Lung (tissue), 12 donors: ENCODE measurements around the gene ROBO1. TPM values are rescaled to one million over a fixed set of nuclear protein-coding genes. Genes with fewer than 3 reads are reported as not detected.
A peak's percentile ranks its signal among the peaks of the same experiment; 100 is the strongest.

Experiments
- ATAC-seq: fragments of 200-7000 bp; cut with Tn5 transposase; one replicate; pipeline ENCODE4 v1.9.1; 2020; ENCODE audit warnings: moderate number of reproducible peaks; ENCODE audit not compliant: insufficient read depth, low FRiP score
- DNase-seq, 3 donors: peaks; one replicate each; pipeline ENCODE4 v3.0.0-alpha.2; 2013 to 2017
- H3K27ac ChIP-seq, 2 donors: one replicate each; pipeline ENCODE4 v1.5.1; 2013; ENCODE audit warnings: mild to moderate bottlenecking in 2 of 2, moderate library complexity in 2 of 2, control low read depth in 1 of 2, inconsistent platforms in 1 of 2, low read depth in 1 of 2, low read length in 1 of 2
- H3K27me3 ChIP-seq, 3 donors: one replicate each; pipeline ENCODE4 v1.5.1; 2013; ENCODE audit warnings: low read length in 2 of 3; ENCODE audit not compliant: control insufficient read depth in 3 of 3, insufficient read depth in 3 of 3
- H3K36me3 ChIP-seq, 4 donors: one replicate each; pipeline ENCODE4 v1.5.1; 2013; ENCODE audit warnings: low read length in 4 of 4, mild to moderate bottlenecking in 1 of 4, moderate library complexity in 1 of 4; ENCODE audit not compliant: control insufficient read depth in 4 of 4, insufficient read depth in 4 of 4
- H3K4me1 ChIP-seq, 5 donors: one replicate each; pipeline ENCODE4 v1.5.1; 2013; ENCODE audit warnings: low read length in 5 of 5, mild to moderate bottlenecking in 2 of 5, moderate library complexity in 1 of 5; ENCODE audit not compliant: control insufficient read depth in 5 of 5, insufficient read depth in 5 of 5
- H3K4me3 ChIP-seq: one replicate; pipeline ENCODE4 v1.5.1; 2013; ENCODE audit warnings: mild to moderate bottlenecking, control low read depth, moderate library complexity
- H3K9ac ChIP-seq, 2 donors: one replicate each; pipeline ENCODE4 v1.5.1; 2013; ENCODE audit warnings: low read length in 2 of 2, control low read depth in 1 of 2; ENCODE audit not compliant: insufficient read depth in 1 of 2
- H3K9me3 ChIP-seq, 4 donors: one replicate each; pipeline ENCODE4 v1.5.1; 2013; ENCODE audit warnings: low read length in 3 of 4, mild to moderate bottlenecking in 1 of 4, moderate library complexity in 1 of 4; ENCODE audit not compliant: control insufficient read depth in 4 of 4, insufficient read depth in 3 of 4
- CTCF ChIP-seq: IDR thresholded peaks from 2 replicates; pipeline ENCODE4 v1.5.1; 2012; ENCODE audit warnings: mild to moderate bottlenecking; ENCODE audit errors: control extremely low read depth, extremely low read depth
- WGBS, 2 donors: extraction: QIAGEN DNeasy Blood & Tissue Kit; methylation state at CpG; one replicate each; pipeline ENCODE4 v1.1.7; 2013; 5-methylcytosine and 5-hydroxymethylcytosine counted together
- polyA plus RNA-seq, 2 donors: library from polyadenylated mRNA; stranded (reverse); fragments of 200-250 nt; gene quantifications; one replicate each; pipeline ENCODE4 v1.2.1, GENCODE V29; 2013
- total RNA-seq, 2 donors: library from RNA; depleted of rRNA in 1 of 2; stranded (reverse); fragments of >200 nt in 1 of 2; gene quantifications; one replicate each; pipeline ENCODE4 v1.2.1, GENCODE V29; 2014 to 2021
- donor health status: control.
- donor health status: control.
- donor health status: Bipolar disorder and iron deficiency.
- donor health status: healthy.
- donor health status: DM: yes; HTN: yes; CAD: no.

The ROBO1 gene
- total and polyA plus RNA-seq, 4 donors = 2.6 to 72.6 (median 15.7) TPM

GRCh38 chr3:79651536-79652065 lies 116.2 kb downstream of the ROBO1 start:
- DNase-seq = peak in 2 of 3 donors; percentile 0 to 12

GRCh38 chr3:79639855-79640254 lies 127.9 kb downstream of the ROBO1 start:
- 87 to 91% methylated on average over 2 of the region's 2 CpGs for WGBS, 2 donors
- no peak overlapping the region for H3K9ac ChIP-seq
- H3K27ac ChIP-seq = no peak overlapping the region
- no peaks in the 10 kb centered on the region for H3K9me3 ChIP-seq
- TF ChIP-seq CTCF = no peak
- H3K36me3 ChIP-seq = no peaks in the 10 kb centered on the region
- ATAC-seq = no peak
- no peak for DNase-seq
- H3K4me3 ChIP-seq = no peak overlapping the region
- no peaks in the 10 kb centered on the region for H3K27me3 ChIP-seq
- H3K4me1 ChIP-seq = no peaks in the 10 kb centered on the region

More at GRCh38 chr3:79651536-79652065, 116.2 kb downstream of the ROBO1 start:
- TF ChIP-seq CTCF = no peak
- H3K4me1 ChIP-seq = no peaks in the 10 kb centered on the region
- no peak for ATAC-seq
- 44 to 47% methylated on average over 7 of the region's 7 CpGs for WGBS, 2 donors
- no peak overlapping the region for H3K4me3 ChIP-seq
- H3K27me3 ChIP-seq = no peaks in the 10 kb centered on the region
- no peak overlapping the region for H3K9ac ChIP-seq
- no peaks in the 10 kb centered on the region for H3K9me3 ChIP-seq
- H3K27ac ChIP-seq = no peak overlapping the region
- no peaks in the 10 kb centered on the region for H3K36me3 ChIP-seq

DNA sequence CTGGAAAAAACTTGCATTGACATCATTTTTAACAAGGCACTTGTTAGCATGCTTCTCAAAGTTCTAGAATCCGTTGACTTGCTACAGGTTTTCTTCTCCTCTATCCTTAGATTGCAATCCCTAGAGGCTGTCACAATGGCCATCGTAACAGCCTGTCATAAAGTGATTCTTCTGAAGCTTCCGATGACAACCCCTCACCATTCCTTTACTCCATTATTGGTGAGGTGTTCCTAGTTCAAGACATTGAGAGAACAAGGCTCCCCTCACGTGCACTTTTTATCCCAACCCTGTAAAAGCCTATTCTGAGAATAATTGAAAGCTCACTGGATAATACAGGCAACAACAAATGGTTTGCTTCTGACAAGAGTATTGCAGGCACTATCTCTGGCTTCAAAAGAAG lies 131.4 kb downstream of the ROBO1 start:
- no peaks in the 10 kb centered on the region for H3K9me3 ChIP-seq
- WGBS, 2 donors = 59 to 65% methylated on average over 4 of the region's 4 CpGs
- TF ChIP-seq CTCF = no peak
- H3K27ac ChIP-seq = no peak overlapping the region
- DNase-seq = no peak
- no peaks in the 10 kb centered on the region for H3K4me1 ChIP-seq
- ATAC-seq = no peak
- H3K9ac ChIP-seq = no peak overlapping the region
- H3K36me3 ChIP-seq = no peaks in the 10 kb centered on the region
- H3K4me3 ChIP-seq = no peak overlapping the region
- no peaks in the 10 kb centered on the region for H3K27me3 ChIP-seq

DNA sequence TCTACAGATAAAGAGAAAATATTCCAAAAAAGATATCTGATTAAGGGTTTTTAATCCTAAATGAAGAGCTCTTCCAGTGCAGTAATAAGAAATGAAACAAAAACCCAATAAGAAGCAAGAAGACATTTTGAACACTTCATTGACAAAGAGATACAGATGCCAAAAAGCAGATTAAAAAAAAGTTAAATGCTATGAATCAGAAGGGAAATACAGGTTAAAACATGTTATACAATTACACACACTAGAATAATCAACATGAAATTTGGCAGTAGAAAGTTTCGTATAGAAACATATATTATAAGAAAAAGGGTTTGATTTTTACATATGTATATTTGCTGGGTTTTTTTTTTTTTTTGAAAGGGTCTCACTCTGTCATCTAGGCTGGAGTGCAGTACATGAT lies 135.0 kb downstream of the ROBO1 start:
- 67 to 79% methylated on average over 1 of the region's 1 CpG for WGBS, 2 donors
- H3K9ac ChIP-seq = no peak overlapping the region
- no peak overlapping the region for H3K27ac ChIP-seq
- ATAC-seq (no peak), DNase-seq (no peak)
- H3K4me1 ChIP-seq = no peaks in the 10 kb centered on the region
- H3K27me3 ChIP-seq = no peaks in the 10 kb centered on the region
- H3K4me3 ChIP-seq = no peak overlapping the region
- no peaks in the 10 kb centered on the region for H3K9me3 ChIP-seq
- TF ChIP-seq CTCF = no peak
- H3K36me3 ChIP-seq = no peaks in the 10 kb centered on the region
